Activated T-cell treated with anti-CD3 and anti-CD28 coated beads, Interleukin-2, amount 50 U/mL, for 72 hours (primary cell): ENCODE measurements around the gene AEBP1. TPM values are rescaled to one million over a fixed set of nuclear protein-coding genes. Genes with fewer than 3 reads are reported as not detected.

Source experiments
- ATAC-seq, 2 donors: fragments of 150-1000 bp; cut with Tn5 transposase; replicated peaks in 1 of 2; 2 replicates each; pipeline ENCODE4 v1.10.0; 2021; ENCODE audit warnings: moderate library complexity in 2 of 2, mild to moderate bottlenecking in 1 of 2
- DNase-seq, 2 donors: peaks; one replicate each; pipeline ENCODE4 v3.0.0; 2021 to 2022; ENCODE audit warnings: mixed read lengths in 1 of 2
- H3K27ac Mint-ChIP-seq: one replicate; pipeline ENCODE4 v1.8.0; 2022; ENCODE audit warnings: mild to moderate bottlenecking, moderate library complexity, mixed read lengths
- H3K27me3 Mint-ChIP-seq: one replicate; pipeline ENCODE4 v1.8.0; 2022; ENCODE audit warnings: low read depth, mixed read lengths
- H3K36me3 Mint-ChIP-seq, 2 donors: one replicate each; pipeline ENCODE4 v1.8.0; 2022; ENCODE audit warnings: mixed read lengths in 2 of 2, mild to moderate bottlenecking in 1 of 2; ENCODE audit not compliant: insufficient read depth in 2 of 2
- H3K4me1 Mint-ChIP-seq: one replicate; pipeline ENCODE4 v1.8.0; 2022; ENCODE audit warnings: low read depth, mixed read lengths
- H3K4me3 Mint-ChIP-seq, 2 donors: one replicate each; pipeline ENCODE4 v1.8.0; 2022; ENCODE audit warnings: mild to moderate bottlenecking in 2 of 2, mixed read lengths in 2 of 2, moderate library complexity in 2 of 2
- H3K9me3 Mint-ChIP-seq, 2 donors: one replicate each; pipeline ENCODE4 v1.8.0; 2022; ENCODE audit warnings: mixed read lengths in 2 of 2
- total RNA-seq, 2 donors: library from RNA; stranded (reverse); gene quantifications; one replicate each; pipeline ENCODE4 v1.2.3, GENCODE V29; 2022

Gene AEBP1
- total RNA-seq, 2 donors from 2014 or later, result 18.1 to 18.4 TPM

- no peaks in the 10 kb centered on the region for H3K9me3 Mint-ChIP-seq
- peaks cover 22% of the 10 kb centered on the region for H3K4me1 Mint-ChIP-seq
- DNase-seq (no peak), ATAC-seq (no peak)
- peak overlapping the region in 1 of 2 donors; percentile 24 for H3K4me3 Mint-ChIP-seq
- H3K27me3 Mint-ChIP-seq, result no peaks in the 10 kb centered on the region
- H3K36me3 Mint-ChIP-seq, result no peaks in the 10 kb centered on the region
- no peak overlapping the region for H3K27ac Mint-ChIP-seq
These were observed 5.8 kb upstream of the AEBP1 start for GRCh38 chr7:44098092-44099068.

- H3K9me3 Mint-ChIP-seq, result no peaks in the 10 kb centered on the region
- ATAC-seq, result no peak
- H3K4me3 Mint-ChIP-seq, result no peak overlapping the region
- no peaks in the 10 kb centered on the region for H3K27me3 Mint-ChIP-seq
- H3K36me3 Mint-ChIP-seq, result no peaks in the 10 kb centered on the region
- no peak overlapping the region for H3K27ac Mint-ChIP-seq
- no peak for DNase-seq
- peaks cover 22% of the 10 kb centered on the region for H3K4me1 Mint-ChIP-seq
These were observed 4.5 kb upstream of the AEBP1 start for GRCh38 chr7:44099669-44100068.

GRCh38 chr7:44100458-44101302 lies 3.5 kb upstream of the AEBP1 start:
- H3K9me3 Mint-ChIP-seq, result no peaks in the 10 kb centered on the region
- peaks cover 27% of the 10 kb centered on the region for H3K4me1 Mint-ChIP-seq
- H3K36me3 Mint-ChIP-seq, result no peaks in the 10 kb centered on the region
- H3K27ac Mint-ChIP-seq, result no peak overlapping the region
- ATAC-seq (no peak), DNase-seq (no peak)
- no peak overlapping the region for H3K4me3 Mint-ChIP-seq
- H3K27me3 Mint-ChIP-seq, result no peaks in the 10 kb centered on the region

GRCh38 chr7:44101303-44101965 lies 2.7 kb upstream of the AEBP1 start:
- DNase-seq (no peak), ATAC-seq (no peak)
- Mint-ChIP-seq H3K27ac (no peak overlapping the region), H3K9me3 (no peaks in the 10 kb centered on the region), H3K4me3 (no peak overlapping the region), H3K4me1 (peaks cover 33% of the 10 kb centered on the region), H3K36me3 (no peaks in the 10 kb centered on the region), H3K27me3 (no peaks in the 10 kb centered on the region)

- DNase-seq, result no peak
- no peak for ATAC-seq
- Mint-ChIP-seq H3K4me3 (peak overlapping the region in 1 of 2 donors; percentile 17), H3K4me1 (peaks cover 26% of the 10 kb centered on the region), H3K36me3 (no peaks in the 10 kb centered on the region), H3K27ac (no peak overlapping the region), H3K27me3 (no peaks in the 10 kb centered on the region), H3K9me3 (no peaks in the 10 kb centered on the region)
These were observed 1.9 kb upstream of the AEBP1 start for GRCh38 chr7:44101966-44102845.

- Mint-ChIP-seq H3K4me3 (peak overlapping the region; percentile 43 to 67), H3K9me3 (no peaks in the 10 kb centered on the region), H3K36me3 (no peaks in the 10 kb centered on the region), H3K27me3 (no peaks in the 10 kb centered on the region), H3K27ac (no peak overlapping the region), H3K4me1 (peaks cover 18% of the 10 kb centered on the region)
- no peak for ATAC-seq
- DNase-seq, result no peak
These were observed 1.1 kb upstream of the AEBP1 start for GRCh38 chr7:44102846-44103565.

GRCh38 chr7:44103566-44103922 lies 601 bp upstream of the AEBP1 start:
- no peak for ATAC-seq
- Mint-ChIP-seq H3K27ac (no peak overlapping the region), H3K36me3 (no peaks in the 10 kb centered on the region), H3K9me3 (no peaks in the 10 kb centered on the region), H3K27me3 (no peaks in the 10 kb centered on the region), H3K4me1 (peaks cover 12% of the 10 kb centered on the region), H3K4me3 (peak overlapping the region; percentile 43 to 67)
- DNase-seq, result no peak

GRCh38 chr7:44104860-44105771 lies 971 bp downstream of the AEBP1 start:
- H3K36me3 Mint-ChIP-seq, result no peaks in the 10 kb centered on the region
- peaks cover 12% of the 10 kb centered on the region for H3K4me1 Mint-ChIP-seq
- H3K9me3 Mint-ChIP-seq, result no peaks in the 10 kb centered on the region
- H3K4me3 Mint-ChIP-seq, result peak overlapping the region; percentile 65 to 77
- peak; percentile 30 for ATAC-seq
- no peak overlapping the region for H3K27ac Mint-ChIP-seq
- H3K27me3 Mint-ChIP-seq, result no peaks in the 10 kb centered on the region
- DNase-seq, result no peak

GRCh38 chr7:44105832-44106231 lies 1.7 kb downstream of the AEBP1 start:
- Mint-ChIP-seq H3K27me3 (no peaks in the 10 kb centered on the region), H3K36me3 (no peaks in the 10 kb centered on the region), H3K9me3 (no peaks in the 10 kb centered on the region), H3K4me1 (peaks cover 12% of the 10 kb centered on the region), H3K27ac (no peak overlapping the region), H3K4me3 (peak overlapping the region; percentile 65)
- DNase-seq (no peak), ATAC-seq (no peak)

- H3K9me3 Mint-ChIP-seq, result no peaks in the 10 kb centered on the region
- DNase-seq (no peak), ATAC-seq (no peak)
- no peaks in the 10 kb centered on the region for H3K36me3 Mint-ChIP-seq
- H3K27ac Mint-ChIP-seq, result no peak overlapping the region
- H3K27me3 Mint-ChIP-seq, result no peaks in the 10 kb centered on the region
- peaks cover 12% of the 10 kb centered on the region for H3K4me1 Mint-ChIP-seq
- no peak overlapping the region for H3K4me3 Mint-ChIP-seq
These were observed 2.3 kb downstream of the AEBP1 start for GRCh38 chr7:44106311-44107065.
